ENCODE measurements around the gene SGF29.
A peak's percentile ranks its signal among the peaks of the same experiment; 100 is the strongest.

The SGF29 gene

GRCh38 chr16:28546626-28547025 is 7.1 kb upstream of the SGF29 start:
- H3K27ac ChIP-seq (ENCODE audit: low read length) = no peak overlapping the region
- no peaks in the 10 kb centered on the region for H3K36me3 ChIP-seq (replicated peaks; ENCODE audit: low read depth, low read length)
- no peak overlapping the region for H2AFZ ChIP-seq (ENCODE audit: low read depth, low read length)
- H3K4me2 ChIP-seq (ENCODE audit: low read length) = no peak overlapping the region
- no peak overlapping the region for H3K9ac ChIP-seq (ENCODE audit: low read length)
- TF ChIP-seq, protein P1, sequence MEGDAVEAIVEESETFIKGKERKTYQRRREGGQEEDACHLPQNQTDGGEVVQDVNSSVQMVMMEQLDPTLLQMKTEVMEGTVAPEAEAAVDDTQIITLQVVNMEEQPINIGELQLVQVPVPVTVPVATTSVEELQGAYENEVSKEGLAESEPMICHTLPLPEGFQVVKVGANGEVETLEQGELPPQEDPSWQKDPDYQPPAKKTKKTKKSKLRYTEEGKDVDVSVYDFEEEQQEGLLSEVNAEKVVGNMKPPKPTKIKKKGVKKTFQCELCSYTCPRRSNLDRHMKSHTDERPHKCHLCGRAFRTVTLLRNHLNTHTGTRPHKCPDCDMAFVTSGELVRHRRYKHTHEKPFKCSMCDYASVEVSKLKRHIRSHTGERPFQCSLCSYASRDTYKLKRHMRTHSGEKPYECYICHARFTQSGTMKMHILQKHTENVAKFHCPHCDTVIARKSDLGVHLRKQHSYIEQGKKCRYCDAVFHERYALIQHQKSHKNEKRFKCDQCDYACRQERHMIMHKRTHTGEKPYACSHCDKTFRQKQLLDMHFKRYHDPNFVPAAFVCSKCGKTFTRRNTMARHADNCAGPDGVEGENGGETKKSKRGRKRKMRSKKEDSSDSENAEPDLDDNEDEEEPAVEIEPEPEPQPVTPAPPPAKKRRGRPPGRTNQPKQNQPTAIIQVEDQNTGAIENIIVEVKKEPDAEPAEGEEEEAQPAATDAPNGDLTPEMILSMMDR (IDR thresholded peaks at IDR 0.05; ENCODE audit: low read depth, low read length) = no peak
- no peak for TF ChIP-seq EZH2phosphoT487 (IDR thresholded peaks at IDR 0.05; ENCODE audit: low read depth)
- H4K20me1 ChIP-seq (ENCODE audit: insufficient read depth, low read length) = no peaks in the 10 kb centered on the region
- no peak overlapping the region for H3K4me3 ChIP-seq (ENCODE audit: low read length)
- no peaks in the 10 kb centered on the region for H3K9me3 ChIP-seq (ENCODE audit: insufficient read depth, low read length)
- no peaks in the 10 kb centered on the region for H3K27me3 ChIP-seq (ENCODE audit: low read depth, low read length)
- H3K4me1 ChIP-seq (ENCODE audit: low read length) = peaks cover 39% of the 10 kb centered on the region
- no peaks in the 10 kb centered on the region for H3K79me2 ChIP-seq (ENCODE audit: low read length)

DNA sequence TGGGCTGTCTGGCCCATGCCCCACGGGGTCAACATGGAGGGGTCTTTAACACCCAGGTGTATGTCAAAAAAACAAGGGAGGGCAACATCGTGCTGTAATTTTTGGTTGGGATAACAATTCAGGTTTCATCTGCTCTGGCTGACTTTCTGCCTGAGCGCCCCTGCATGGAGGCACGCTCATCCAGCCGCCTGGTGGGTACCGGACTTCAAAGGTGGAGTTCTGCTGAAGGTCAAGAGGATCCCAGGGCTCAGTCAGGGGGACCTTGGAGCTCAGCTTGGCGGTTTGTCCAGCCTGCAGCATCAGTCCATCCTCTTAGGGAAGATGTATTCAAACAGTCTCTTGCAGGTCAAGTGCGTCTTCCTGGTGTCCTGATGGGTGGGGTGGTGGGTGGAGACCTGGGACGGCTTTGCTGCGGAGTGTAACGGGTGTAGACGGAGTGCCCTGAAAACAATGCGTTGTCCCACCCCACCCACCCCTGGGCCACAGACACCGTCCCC is 5.4 kb upstream of the SGF29 start:
- Histone ChIP-seq H3K4me3 (ENCODE audit: low read length) (no peak overlapping the region), H3K27me3 (ENCODE audit: low read depth, low read length) (no peaks in the 10 kb centered on the region), H3K27ac (ENCODE audit: low read length) (no peak overlapping the region), H3K9me3 (ENCODE audit: insufficient read depth, low read length) (no peaks in the 10 kb centered on the region), H3K9ac (ENCODE audit: low read length) (no peak overlapping the region), H3K36me3 (replicated peaks; ENCODE audit: low read depth, low read length) (no peaks in the 10 kb centered on the region), H4K20me1 (ENCODE audit: insufficient read depth, low read length) (no peaks in the 10 kb centered on the region), H3K4me1 (ENCODE audit: low read length) (peaks cover 29% of the 10 kb centered on the region), H3K79me2 (ENCODE audit: low read length) (no peaks in the 10 kb centered on the region), H2AFZ (ENCODE audit: low read depth, low read length) (peak overlapping the region; percentile 69), H3K4me2 (ENCODE audit: low read length) (no peak overlapping the region)
- TF ChIP-seq EZH2phosphoT487 (IDR thresholded peaks at IDR 0.05; ENCODE audit: low read depth) = no peak
- TF ChIP-seq, protein P1 (IDR thresholded peaks at IDR 0.05; ENCODE audit: low read depth, low read length) = no peak

DNA sequence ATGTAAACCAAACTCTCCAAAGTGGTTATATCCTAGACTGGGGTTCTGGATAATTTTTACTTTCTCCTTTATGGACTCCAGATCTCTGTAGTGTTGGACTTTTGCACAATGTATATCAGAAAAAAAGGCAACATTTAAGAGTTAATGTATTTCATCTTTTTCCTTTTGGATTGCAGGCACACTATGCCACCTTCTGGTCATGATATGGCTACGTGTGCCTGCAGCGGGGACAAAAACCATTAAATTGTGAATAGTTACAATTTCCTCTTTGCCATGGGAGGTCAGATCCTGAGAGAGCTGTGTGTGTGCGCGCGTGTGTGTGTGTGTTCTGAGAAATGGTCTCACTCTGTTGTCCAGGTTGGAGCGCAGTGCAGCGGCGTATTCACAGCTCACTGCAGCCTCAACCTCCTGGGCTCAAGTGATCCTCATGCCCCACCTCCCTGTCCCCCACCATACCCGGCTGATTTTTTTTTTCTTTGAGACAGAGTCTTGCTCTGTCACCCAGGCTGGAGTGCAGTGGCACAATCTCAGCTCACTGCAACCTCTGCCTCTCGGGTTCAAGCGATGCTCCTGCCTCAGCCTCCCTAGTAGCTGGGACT is 4.3 kb upstream of the SGF29 start:
- no peaks in the 10 kb centered on the region for H4K20me1 ChIP-seq (ENCODE audit: insufficient read depth, low read length)
- TF ChIP-seq, protein P1 (IDR thresholded peaks at IDR 0.05; ENCODE audit: low read depth, low read length) = peak; percentile 88
- TF ChIP-seq EZH2phosphoT487 (IDR thresholded peaks at IDR 0.05; ENCODE audit: low read depth) = no peak
- peak overlapping the region; percentile 32; the same call in 1 of the 2 replicates for H3K9ac ChIP-seq (ENCODE audit: low read length)
- H3K36me3 ChIP-seq (replicated peaks; ENCODE audit: low read depth, low read length) = no peaks in the 10 kb centered on the region
- H3K4me2 ChIP-seq (ENCODE audit: low read length) = peak overlapping the region; percentile 69
- peaks cover under 1% of the 10 kb centered on the region for H3K79me2 ChIP-seq (ENCODE audit: low read length)
- no peaks in the 10 kb centered on the region for H3K9me3 ChIP-seq (ENCODE audit: insufficient read depth, low read length)
- no peaks in the 10 kb centered on the region for H3K27me3 ChIP-seq (ENCODE audit: low read depth, low read length)
- peak overlapping the region; percentile 60 for H3K4me3 ChIP-seq (ENCODE audit: low read length)
- H2AFZ ChIP-seq (ENCODE audit: low read depth, low read length) = peak overlapping the region; percentile 75; the same call in 1 of the 2 replicates
- no peak overlapping the region for H3K27ac ChIP-seq (ENCODE audit: low read length)
- H3K4me1 ChIP-seq (ENCODE audit: low read length) = peaks cover 20% of the 10 kb centered on the region; the same call in 1 of the 2 replicates

DNA sequence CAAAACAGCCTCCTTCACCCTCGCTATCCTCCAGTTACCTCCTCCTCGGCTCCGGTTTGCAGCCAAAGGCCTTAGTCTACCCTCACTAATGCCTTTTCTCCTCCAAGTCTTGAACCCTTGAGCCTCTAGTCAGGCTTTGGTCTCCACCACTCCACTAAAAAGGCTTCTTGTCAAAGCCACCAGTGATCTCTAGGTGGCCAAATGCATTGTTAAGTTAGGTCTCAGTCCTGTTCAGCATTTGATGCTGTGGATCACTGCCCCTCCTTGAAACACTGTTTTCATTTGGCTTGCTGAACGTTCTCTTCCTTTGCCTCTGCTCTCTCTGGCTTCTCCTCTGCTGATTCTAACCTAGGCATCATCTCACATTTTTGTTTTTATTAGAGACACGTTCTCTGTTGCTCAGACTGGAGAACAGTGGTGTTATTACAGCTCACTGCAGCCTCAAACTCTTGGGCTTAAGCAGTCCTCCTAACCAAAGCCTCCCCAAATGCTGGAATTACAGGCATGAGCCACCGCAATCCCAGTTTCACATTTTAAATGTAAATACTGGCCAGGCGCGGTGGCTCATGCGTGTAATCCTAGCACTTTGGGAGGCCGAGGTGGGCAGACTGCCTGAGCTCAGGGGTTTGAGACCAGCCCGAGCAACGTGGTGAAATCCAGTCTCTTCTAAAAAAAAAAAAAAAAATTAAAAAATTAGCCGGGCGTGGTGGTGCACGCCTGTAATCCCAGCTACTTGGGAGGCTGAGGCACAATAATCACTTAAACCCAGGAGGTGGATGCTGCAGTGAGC is 1.1 kb downstream of the SGF29 start:
- no peaks in the 10 kb centered on the region for H3K27me3 ChIP-seq (ENCODE audit: low read depth, low read length)
- peaks cover 21% of the 10 kb centered on the region for H3K79me2 ChIP-seq (ENCODE audit: low read length)
- H3K9ac ChIP-seq (ENCODE audit: low read length) = peak overlapping the region; percentile 42
- peaks cover 25% of the 10 kb centered on the region for H3K36me3 ChIP-seq (replicated peaks; ENCODE audit: low read depth, low read length)
- H4K20me1 ChIP-seq (ENCODE audit: insufficient read depth, low read length) = no peaks in the 10 kb centered on the region
- peak overlapping the region; percentile 74 for H3K4me2 ChIP-seq (ENCODE audit: low read length)
- peak overlapping the region; percentile 74 for H3K4me3 ChIP-seq (ENCODE audit: low read length)
- 0 out of 2 replicates have a peak overlapping the region, but pooled peaks have one; percentile 25 for H2AFZ ChIP-seq (ENCODE audit: low read depth, low read length)
- H3K4me1 ChIP-seq (ENCODE audit: low read length) = peaks cover 28% of the 10 kb centered on the region
- H3K27ac ChIP-seq (ENCODE audit: low read length) = no peak overlapping the region
- TF ChIP-seq, protein P1 (IDR thresholded peaks at IDR 0.05; ENCODE audit: low read depth, low read length) = no peak
- TF ChIP-seq EZH2phosphoT487 (IDR thresholded peaks at IDR 0.05; ENCODE audit: low read depth) = no peak
- H3K9me3 ChIP-seq (ENCODE audit: insufficient read depth, low read length) = no peaks in the 10 kb centered on the region

Data from OCI-LY3 (cell line).